Breast epithelium (tissue), 4 donors: Measurements from ENCODE around the gene ZBTB43. TPM values are rescaled to one million over a fixed set of nuclear protein-coding genes. Genes with fewer than 3 reads are reported as not detected.
"Not testable (repeated sequence)": the region's sequence is repeated elsewhere in the genome, so short reads cannot be mapped to it uniquely, and the experiment has no call there.

Experiments
- DNase-seq, 2 donors: peaks; one replicate each; pipeline ENCODE4 v3.0.0-alpha.2; 2019; ENCODE audit warnings: low spot score in 2 of 2
- H3K27ac ChIP-seq, 2 donors: fragments of 200-600 bp; sonication (generic) in 1 of 2; one replicate each; pipeline ENCODE4 v1.5.1; 2016 to 2019; ENCODE audit warnings: mild to moderate bottlenecking in 1 of 2
- H3K27me3 ChIP-seq, 2 donors: fragments of 200-600 bp; sonication (generic) in 1 of 2; one replicate each; pipeline versions ENCODE4 v1.5.1 to v1.6.0; 2017 to 2019; ENCODE audit warnings: control low read depth in 1 of 2, mild to moderate bottlenecking in 1 of 2
- H3K36me3 ChIP-seq: fragments of 200-600 bp; one replicate; pipeline ENCODE4 v1.5.1; 2019
- H3K4me1 ChIP-seq, 2 donors: fragments of 200-600 bp; sonication (generic); one replicate each; pipeline ENCODE4 v1.5.1; 2016 to 2019; ENCODE audit warnings: control low read depth in 1 of 2
- H3K4me3 ChIP-seq, 3 donors: fragments of 200-600 bp; sonication (generic); 1 replicate in 2 of 3; 2 replicates in 1 of 3; pipeline ENCODE4 v1.5.1; 2016 to 2019; ENCODE audit warnings: mild to moderate bottlenecking in 3 of 3, moderate library complexity in 2 of 3
- H3K9me3 ChIP-seq, 2 donors: fragments of 200-600 bp; sonication (generic) in 1 of 2; one replicate each; pipeline ENCODE4 v1.5.1; 2016 to 2019; ENCODE audit warnings: control low read depth in 1 of 2
- POLR2A ChIP-seq: fragments of 450-650 bp; IDR thresholded peaks from one replicate; pipeline ENCODE4 v1.6.1; 2016; ENCODE audit warnings: antibody characterized with exemption, mild to moderate bottlenecking, moderate library complexity
- POLR2AphosphoS5 ChIP-seq, 3 donors: sonication (generic); formaldehyde crosslinking; IDR thresholded peaks; one replicate each; pipeline ENCODE4 v1.6.1; 2017; ENCODE audit warnings: antibody characterized with exemption in 3 of 3
- intact Hi-C: fragments of 100-400 bp; cut with DNase I; formaldehyde crosslinking; loops from one replicate; pipeline ENCODE4 v1.15.1; 2023; ENCODE audit warnings: low total_unique reads
- total RNA-seq, 3 donors: library from RNA; depleted of rRNA; stranded (reverse); fragments of >200 nt; gene quantifications; one replicate each; pipeline ENCODE4 v1.1.0, GENCODE V29; 2016
- TF ChIP-seq, protein P1 (sequence below), 3 donors: fragments of 450-650 bp; IDR thresholded peaks; one replicate each; pipeline ENCODE4 v1.5.1; 2016 to 2017; ENCODE audit warnings: antibody characterized with exemption in 3 of 3, mild to moderate bottlenecking in 3 of 3, moderate library complexity in 3 of 3

The ZBTB43 gene
- total RNA-seq, 3 donors from 2014 or later, result 10.9 to 20.6 (median 13.1) TPM

DNA sequence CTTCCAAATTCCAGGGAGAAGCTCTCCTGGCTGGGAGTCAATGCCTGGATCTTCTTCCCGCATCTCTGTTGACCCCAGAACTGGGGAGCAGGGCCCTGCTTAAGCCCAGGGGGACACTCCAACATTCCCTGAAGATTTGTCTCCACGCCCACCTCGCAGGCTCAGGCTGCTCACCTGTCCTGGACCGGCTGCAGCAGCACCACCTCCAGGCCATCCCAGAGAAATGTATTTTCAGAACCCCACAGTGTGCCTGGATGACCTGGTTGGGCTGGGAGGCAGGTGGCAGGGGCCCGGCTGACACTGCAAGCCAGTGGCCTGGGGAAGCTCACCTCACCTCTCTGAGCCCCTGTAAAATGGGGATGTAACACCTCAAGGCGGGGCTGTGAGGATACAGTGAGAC, 27.1 kb upstream of the ZBTB43 start:
- Histone ChIP-seq H3K9me3 (no peaks in the 10 kb centered on the region), H3K27ac (no peak overlapping the region), H3K36me3 (no peaks in the 10 kb centered on the region), H3K4me3 (no peak overlapping the region), H3K27me3 (no peaks in the 10 kb centered on the region), H3K4me1 (no peaks in the 10 kb centered on the region)
- intact Hi-C loops, result no loop called here
- DNase-seq, result no peak
- TF ChIP-seq, protein P1, sequence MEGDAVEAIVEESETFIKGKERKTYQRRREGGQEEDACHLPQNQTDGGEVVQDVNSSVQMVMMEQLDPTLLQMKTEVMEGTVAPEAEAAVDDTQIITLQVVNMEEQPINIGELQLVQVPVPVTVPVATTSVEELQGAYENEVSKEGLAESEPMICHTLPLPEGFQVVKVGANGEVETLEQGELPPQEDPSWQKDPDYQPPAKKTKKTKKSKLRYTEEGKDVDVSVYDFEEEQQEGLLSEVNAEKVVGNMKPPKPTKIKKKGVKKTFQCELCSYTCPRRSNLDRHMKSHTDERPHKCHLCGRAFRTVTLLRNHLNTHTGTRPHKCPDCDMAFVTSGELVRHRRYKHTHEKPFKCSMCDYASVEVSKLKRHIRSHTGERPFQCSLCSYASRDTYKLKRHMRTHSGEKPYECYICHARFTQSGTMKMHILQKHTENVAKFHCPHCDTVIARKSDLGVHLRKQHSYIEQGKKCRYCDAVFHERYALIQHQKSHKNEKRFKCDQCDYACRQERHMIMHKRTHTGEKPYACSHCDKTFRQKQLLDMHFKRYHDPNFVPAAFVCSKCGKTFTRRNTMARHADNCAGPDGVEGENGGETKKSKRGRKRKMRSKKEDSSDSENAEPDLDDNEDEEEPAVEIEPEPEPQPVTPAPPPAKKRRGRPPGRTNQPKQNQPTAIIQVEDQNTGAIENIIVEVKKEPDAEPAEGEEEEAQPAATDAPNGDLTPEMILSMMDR (IDR thresholded peaks at IDR 0.05), result peak in 1 of 3 donors; percentile 20
- no peak for TF ChIP-seq POLR2AphosphoS5 (IDR thresholded peaks at IDR 0.05)

DNA sequence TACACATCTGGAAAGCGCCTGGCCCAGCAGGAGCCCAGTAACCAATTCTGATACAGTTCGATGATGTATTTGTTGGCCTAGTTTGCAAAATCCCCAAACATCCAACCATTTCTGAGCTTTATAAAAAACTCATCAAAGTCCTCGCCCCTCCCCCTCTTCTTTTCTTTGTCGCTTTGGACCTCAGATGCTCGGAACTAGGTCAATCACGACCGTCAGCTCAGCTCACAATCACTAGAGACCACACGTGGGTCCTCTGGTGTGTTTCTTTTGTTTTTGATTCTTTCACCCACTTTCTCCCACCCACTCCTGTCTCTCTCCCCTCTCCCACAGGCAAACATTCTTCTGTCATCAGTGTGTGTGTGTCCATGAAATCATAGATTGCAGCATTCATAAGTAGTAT, 26.7 kb upstream of the ZBTB43 start:
- Histone ChIP-seq H3K4me1 (no peaks in the 10 kb centered on the region), H3K27me3 (no peaks in the 10 kb centered on the region), H3K27ac (no peak overlapping the region), H3K36me3 (no peaks in the 10 kb centered on the region), H3K4me3 (no peak overlapping the region), H3K9me3 (no peaks in the 10 kb centered on the region)
- intact Hi-C loops, result no loop called here
- TF ChIP-seq, protein P1 (IDR thresholded peaks at IDR 0.05), result no peak
- TF ChIP-seq POLR2AphosphoS5 (IDR thresholded peaks at IDR 0.05) (no peak), POLR2A (no peak)
- DNase-seq, result no peak

DNA sequence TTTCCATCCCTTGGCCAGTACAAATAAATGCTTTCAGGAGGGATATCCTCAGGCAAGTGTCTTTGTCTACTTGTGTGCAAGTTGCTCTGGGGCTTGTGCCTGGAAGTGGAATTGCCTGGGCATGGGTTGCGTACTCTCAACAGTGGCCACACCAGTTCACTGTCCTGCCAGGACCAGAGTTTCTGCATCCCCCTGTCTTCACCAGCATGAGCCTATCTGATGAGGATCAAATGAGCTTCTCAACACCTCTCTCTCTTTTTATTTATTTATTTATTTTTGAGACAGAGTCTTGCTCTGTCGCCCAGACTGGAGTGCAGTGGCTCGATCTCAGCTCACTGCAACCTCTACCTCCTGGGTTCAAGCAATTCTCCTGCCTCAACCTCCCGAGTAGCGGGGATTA, 26.1 kb upstream of the ZBTB43 start:
- H3K4me3 ChIP-seq, H3K36me3 ChIP-seq, H3K4me1 ChIP-seq, DNase-seq, intact Hi-C loops, H3K27me3 ChIP-seq, H3K9me3 ChIP-seq, H3K27ac ChIP-seq: not testable (repeated sequence)

DNA sequence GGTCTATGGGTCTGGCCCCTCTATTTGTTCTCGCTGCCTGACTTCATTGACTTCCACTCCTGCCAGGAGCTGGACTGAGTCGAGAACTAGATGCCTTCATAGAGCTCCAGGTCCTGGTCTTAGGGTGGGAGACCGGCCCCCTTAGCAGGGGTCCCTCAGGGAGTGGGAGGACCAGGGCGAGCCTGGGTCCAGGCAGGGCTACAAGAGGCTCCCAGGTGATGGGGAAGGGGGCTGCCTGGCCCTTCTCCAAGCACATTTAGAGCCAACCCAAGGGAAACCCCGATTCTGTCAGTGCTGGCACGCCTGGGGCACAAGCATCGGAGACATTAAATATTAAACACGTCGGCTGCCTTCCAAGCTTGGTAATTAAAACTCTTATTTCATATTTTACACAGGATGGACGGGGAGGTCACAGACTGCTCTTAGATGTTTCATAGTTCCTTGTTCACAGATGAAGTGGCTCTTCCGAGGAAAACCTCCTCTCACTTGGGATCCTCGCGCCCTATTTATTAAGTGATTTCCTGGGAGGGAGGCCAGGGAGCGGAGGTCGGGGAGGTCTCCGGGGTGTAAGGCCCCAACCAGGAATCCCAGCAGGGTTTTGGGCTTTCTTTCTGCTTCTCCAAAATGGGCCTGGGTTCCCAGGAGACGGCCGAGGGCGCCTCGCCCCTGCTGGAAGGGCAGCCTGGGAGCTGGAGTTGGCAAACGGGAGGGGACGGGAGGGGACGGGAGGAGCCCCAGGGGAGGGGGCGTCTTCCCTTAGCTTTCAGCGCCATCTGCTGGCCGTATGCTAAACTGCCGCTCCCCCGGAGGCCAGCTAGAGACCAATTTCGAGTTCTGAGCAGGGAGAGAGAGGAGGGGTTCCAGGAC, 23.4 kb upstream of the ZBTB43 start:
- no peaks in the 10 kb centered on the region for H3K4me1 ChIP-seq
- TF ChIP-seq, protein P1 (IDR thresholded peaks at IDR 0.05), result peak; percentile 60 to 95 (median 80)
- no peak for TF ChIP-seq POLR2A
- TF ChIP-seq POLR2AphosphoS5 (IDR thresholded peaks at IDR 0.05), result no peak
- intact Hi-C loops, result loop anchor here (10.0 kb wide), 1 partner anchor 77 kb away; no protein-coding TSS in a partner anchor
- peak overlapping the region in 2 of 3 donors; percentile 43 to 64 for H3K4me3 ChIP-seq
- DNase-seq, result peak; percentile 71 to 88
- peak overlapping the region; percentile 3 to 45 for H3K27ac ChIP-seq
- H3K36me3 ChIP-seq, result no peaks in the 10 kb centered on the region
- H3K27me3 ChIP-seq, result no peaks in the 10 kb centered on the region
- H3K9me3 ChIP-seq, result no peaks in the 10 kb centered on the region

DNA sequence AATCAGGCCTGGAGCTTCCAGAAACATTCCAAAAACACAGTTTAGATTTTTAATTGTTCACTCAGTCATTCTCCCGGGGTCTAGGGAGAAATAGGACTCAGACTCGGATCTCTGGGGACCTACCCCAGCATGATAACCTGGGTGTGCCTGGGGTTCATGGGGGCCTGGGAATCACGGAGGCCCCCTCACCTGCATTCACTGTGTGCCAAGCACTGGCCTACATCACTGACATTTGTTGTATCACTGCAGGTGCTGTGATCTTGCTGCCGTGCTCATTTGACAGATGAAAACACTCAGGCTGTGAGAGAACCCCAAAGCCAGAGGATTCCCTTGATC, 22.8 kb upstream of the ZBTB43 start:
- Histone ChIP-seq H3K27ac (no peak overlapping the region), H3K4me1 (no peaks in the 10 kb centered on the region), H3K9me3 (no peaks in the 10 kb centered on the region), H3K36me3 (no peaks in the 10 kb centered on the region), H3K27me3 (no peaks in the 10 kb centered on the region), H3K4me3 (no peak overlapping the region)
- intact Hi-C loops, result loop anchor here (10.0 kb wide), 1 partner anchor 77 kb away; no protein-coding TSS in a partner anchor
- DNase-seq, result no peak
- no peak for TF ChIP-seq POLR2AphosphoS5 (IDR thresholded peaks at IDR 0.05)
- TF ChIP-seq, protein P1 (IDR thresholded peaks at IDR 0.05), result no peak
- TF ChIP-seq POLR2A, result no peak
